Liver (tissue), 9 donors: ENCODE data around the gene CNBP. TPM values are rescaled to one million over a fixed set of nuclear protein-coding genes. Genes with fewer than 3 reads are reported as not detected.

Experiments
- DNase-seq: peaks from one replicate; pipeline ENCODE4 v3.0.0-alpha.2; 2017; ENCODE audit warnings: low spot score
- H3K27ac ChIP-seq, 2 donors: one replicate each; pipeline ENCODE4 v1.7.0; 2013; ENCODE audit warnings: inconsistent platforms in 2 of 2, low read length in 2 of 2, control low read depth in 1 of 2, low read depth in 1 of 2, mild to moderate bottlenecking in 1 of 2
- H3K27me3 ChIP-seq, 4 donors: one replicate each; pipeline versions ENCODE4 v1.6.1 to v1.7.0; 2013; ENCODE audit warnings: low read length in 3 of 4, inconsistent platforms in 1 of 4, mild to moderate bottlenecking in 1 of 4, moderate library complexity in 1 of 4; ENCODE audit not compliant: control insufficient read depth in 4 of 4, insufficient read depth in 4 of 4
- H3K36me3 ChIP-seq, 4 donors: one replicate each; pipeline versions ENCODE4 v1.6.1 to v1.7.0; 2013; ENCODE audit warnings: low read length in 3 of 4, mild to moderate bottlenecking in 3 of 4, low read depth in 1 of 4, moderate library complexity in 1 of 4; ENCODE audit not compliant: control insufficient read depth in 4 of 4, insufficient read depth in 3 of 4
- H3K4me1 ChIP-seq, 4 donors: one replicate each; pipeline versions ENCODE4 v1.6.1 to v1.7.0; 2013; ENCODE audit warnings: low read length in 3 of 4, mild to moderate bottlenecking in 3 of 4, moderate library complexity in 1 of 4; ENCODE audit not compliant: control insufficient read depth in 4 of 4, insufficient read depth in 4 of 4
- H3K4me3 ChIP-seq, 3 donors: one replicate each; pipeline versions ENCODE4 v1.6.1 to v1.7.0; 2013; ENCODE audit warnings: low read length in 3 of 3, control low read depth in 1 of 3, low read depth in 1 of 3, mild to moderate bottlenecking in 1 of 3
- H3K9ac ChIP-seq, 2 donors: one replicate each; pipeline ENCODE4 v1.7.0; 2013; ENCODE audit warnings: low read length in 2 of 2, mild to moderate bottlenecking in 2 of 2, moderate library complexity in 2 of 2, control low read depth in 1 of 2, low read depth in 1 of 2
- H3K9me3 ChIP-seq, 4 donors: one replicate each; pipeline versions ENCODE4 v1.6.1 to v1.7.0; 2013; ENCODE audit warnings: low read length in 3 of 4; ENCODE audit not compliant: control insufficient read depth in 4 of 4
- EGR1 ChIP-seq, 2 donors: IDR thresholded peaks; 2 replicates each; pipeline ENCODE4 v1.6.1; 2016 to 2018; ENCODE audit warnings: antibody characterized with exemption in 2 of 2, low read depth in 2 of 2
- FOXA1 ChIP-seq: IDR thresholded peaks from 2 replicates; pipeline ENCODE4 v1.6.1; 2016; ENCODE audit warnings: antibody characterized with exemption
- FOXA2 ChIP-seq: IDR thresholded peaks from 2 replicates; pipeline ENCODE4 v1.6.1; 2016; ENCODE audit warnings: antibody characterized with exemption
- GABPA ChIP-seq, 2 donors: IDR thresholded peaks in 1 of 2; conservative IDR thresholded peaks in 1 of 2; 2 replicates each; pipeline ENCODE4 v1.6.1; 2016; ENCODE audit warnings: antibody characterized with exemption in 2 of 2, mild to moderate bottlenecking in 1 of 2, moderate library complexity in 1 of 2
- HNF4A ChIP-seq, 2 donors: conservative IDR thresholded peaks; 2 replicates each; pipeline ENCODE4 v1.6.1; 2016; ENCODE audit warnings: antibody characterized with exemption in 2 of 2, mild to moderate bottlenecking in 2 of 2
- HNF4G ChIP-seq: IDR thresholded peaks from 2 replicates; pipeline ENCODE4 v1.6.1; 2016; ENCODE audit warnings: antibody characterized with exemption
- JUND ChIP-seq, 2 donors: IDR thresholded peaks; 2 replicates each; pipeline ENCODE4 v1.6.1; 2016; ENCODE audit warnings: antibody characterized with exemption in 2 of 2
- NR2F2 ChIP-seq: IDR thresholded peaks from 2 replicates; pipeline ENCODE4 v1.6.1; 2016; ENCODE audit warnings: antibody characterized with exemption
- RAD21 ChIP-seq, 2 donors: IDR thresholded peaks; 2 replicates each; pipeline ENCODE4 v1.6.1; 2016; ENCODE audit warnings: antibody characterized with exemption in 2 of 2, mild to moderate bottlenecking in 2 of 2
- RXRA ChIP-seq, 2 donors: IDR thresholded peaks; 2 replicates each; pipeline ENCODE4 v1.6.1; 2017 to 2018; ENCODE audit warnings: antibody characterized with exemption in 2 of 2, mild to moderate bottlenecking in 1 of 2
- SP1 ChIP-seq: IDR thresholded peaks from 2 replicates; pipeline ENCODE4 v1.6.1; 2018; ENCODE audit warnings: antibody characterized with exemption, mild to moderate bottlenecking
- TAF1 ChIP-seq: conservative IDR thresholded peaks from 2 replicates; pipeline ENCODE4 v1.6.1; 2016; ENCODE audit warnings: antibody characterized with exemption, mild to moderate bottlenecking
- YY1 ChIP-seq: IDR thresholded peaks from 2 replicates; pipeline ENCODE4 v1.6.1; 2016; ENCODE audit warnings: antibody characterized with exemption, mild to moderate bottlenecking
- WGBS: extraction: QIAGEN DNeasy Blood & Tissue Kit; methylation state at CpG from one replicate; pipeline ENCODE4 v1.1.7; 2013; 5-methylcytosine and 5-hydroxymethylcytosine counted together
- polyA plus RNA-seq, 2 donors: library from polyadenylated mRNA; stranded (reverse) in 1 of 2; unstranded in 1 of 2; fragments of 200-250 nt in 1 of 2; fragments of >200 nt in 1 of 2; fragmentation: Nextera tagmentation in 1 of 2; extraction: Ambion mirVana in 1 of 2; gene quantifications; one replicate each; pipeline versions ENCODE4 v1.2.1 to v1.2.3, GENCODE V29; 2013 to 2015
- total RNA-seq, 2 donors: library from RNA; depleted of rRNA; stranded (reverse); fragments of >200 nt; gene quantifications; one replicate each; pipeline ENCODE4 v1.2.3, GENCODE V29; 2014
- TF ChIP-seq, protein P1 (sequence below): IDR thresholded peaks from 2 replicates; pipeline ENCODE4 v1.6.1; 2016; ENCODE audit warnings: antibody characterized with exemption, mild to moderate bottlenecking
- TF ChIP-seq, protein P2 (sequence below): IDR thresholded peaks from 2 replicates; pipeline ENCODE4 v1.6.1; 2016; ENCODE audit warnings: antibody characterized with exemption
- TF ChIP-seq, protein P3 (sequence below): fragments of 150-350 bp; IDR thresholded peaks from 2 replicates; pipeline ENCODE4 v1.5.1; 2017; ENCODE audit warnings: improper control_type of control experiment, low read depth, low read length; ENCODE audit not compliant: missing input control
- TF ChIP-seq, protein P4 (sequence below): IDR thresholded peaks from 2 replicates; pipeline ENCODE4 v1.6.1; 2016; ENCODE audit warnings: antibody characterized with exemption
- TF ChIP-seq, protein P5 (sequence below): IDR thresholded peaks from 2 replicates; pipeline ENCODE4 v1.6.1; 2016; ENCODE audit warnings: antibody characterized with exemption
- donor health status: healthy.
- donor health status: healthy.
- donor health status: healthy.
- donor health status: healthy.
- donor health status: healthy.

Gene CNBP
- total and polyA plus RNA-seq, 4 donors = 162 to 291 (median 214) TPM

DNA sequence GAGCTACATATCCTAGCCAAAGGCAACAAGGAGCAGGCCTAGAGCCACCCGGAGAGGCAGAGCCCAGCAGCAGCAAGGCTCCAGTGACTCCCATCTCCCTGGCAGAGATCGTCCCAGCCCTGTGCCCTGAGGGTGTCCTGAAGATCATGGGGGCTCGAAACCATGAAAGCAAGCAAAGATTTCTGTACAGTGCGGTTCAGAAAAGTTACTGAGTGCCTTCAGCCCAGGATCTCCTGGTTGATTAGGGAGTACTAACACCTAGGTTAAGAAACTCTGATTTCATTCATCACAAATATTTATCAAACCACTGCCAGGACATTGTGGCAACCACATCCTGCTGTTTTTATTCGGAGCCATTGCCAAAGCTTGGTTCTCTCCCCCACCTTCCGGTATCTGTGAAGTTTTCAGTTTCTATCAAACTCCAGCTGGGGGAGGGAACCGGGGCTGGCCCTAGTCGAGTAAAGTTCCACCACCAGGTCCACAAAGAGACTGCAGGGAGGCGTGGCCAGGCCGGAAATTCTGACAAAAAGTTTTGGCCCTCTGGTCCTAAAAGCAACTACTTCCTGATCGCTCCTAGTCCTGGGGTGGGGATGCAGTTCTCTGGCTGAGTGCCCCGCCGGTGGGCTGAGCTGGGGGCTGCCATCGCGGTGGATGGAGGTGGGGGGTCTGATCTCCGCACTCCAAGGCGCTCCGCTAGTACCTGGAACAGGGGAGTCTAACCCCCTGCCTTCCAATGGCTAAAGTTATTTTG lies 63.3 kb downstream of the CNBP start (continued):
- TF ChIP-seq, protein P1, sequence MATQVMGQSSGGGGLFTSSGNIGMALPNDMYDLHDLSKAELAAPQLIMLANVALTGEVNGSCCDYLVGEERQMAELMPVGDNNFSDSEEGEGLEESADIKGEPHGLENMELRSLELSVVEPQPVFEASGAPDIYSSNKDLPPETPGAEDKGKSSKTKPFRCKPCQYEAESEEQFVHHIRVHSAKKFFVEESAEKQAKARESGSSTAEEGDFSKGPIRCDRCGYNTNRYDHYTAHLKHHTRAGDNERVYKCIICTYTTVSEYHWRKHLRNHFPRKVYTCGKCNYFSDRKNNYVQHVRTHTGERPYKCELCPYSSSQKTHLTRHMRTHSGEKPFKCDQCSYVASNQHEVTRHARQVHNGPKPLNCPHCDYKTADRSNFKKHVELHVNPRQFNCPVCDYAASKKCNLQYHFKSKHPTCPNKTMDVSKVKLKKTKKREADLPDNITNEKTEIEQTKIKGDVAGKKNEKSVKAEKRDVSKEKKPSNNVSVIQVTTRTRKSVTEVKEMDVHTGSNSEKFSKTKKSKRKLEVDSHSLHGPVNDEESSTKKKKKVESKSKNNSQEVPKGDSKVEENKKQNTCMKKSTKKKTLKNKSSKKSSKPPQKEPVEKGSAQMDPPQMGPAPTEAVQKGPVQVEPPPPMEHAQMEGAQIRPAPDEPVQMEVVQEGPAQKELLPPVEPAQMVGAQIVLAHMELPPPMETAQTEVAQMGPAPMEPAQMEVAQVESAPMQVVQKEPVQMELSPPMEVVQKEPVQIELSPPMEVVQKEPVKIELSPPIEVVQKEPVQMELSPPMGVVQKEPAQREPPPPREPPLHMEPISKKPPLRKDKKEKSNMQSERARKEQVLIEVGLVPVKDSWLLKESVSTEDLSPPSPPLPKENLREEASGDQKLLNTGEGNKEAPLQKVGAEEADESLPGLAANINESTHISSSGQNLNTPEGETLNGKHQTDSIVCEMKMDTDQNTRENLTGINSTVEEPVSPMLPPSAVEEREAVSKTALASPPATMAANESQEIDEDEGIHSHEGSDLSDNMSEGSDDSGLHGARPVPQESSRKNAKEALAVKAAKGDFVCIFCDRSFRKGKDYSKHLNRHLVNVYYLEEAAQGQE = peak; percentile 61

DNA sequence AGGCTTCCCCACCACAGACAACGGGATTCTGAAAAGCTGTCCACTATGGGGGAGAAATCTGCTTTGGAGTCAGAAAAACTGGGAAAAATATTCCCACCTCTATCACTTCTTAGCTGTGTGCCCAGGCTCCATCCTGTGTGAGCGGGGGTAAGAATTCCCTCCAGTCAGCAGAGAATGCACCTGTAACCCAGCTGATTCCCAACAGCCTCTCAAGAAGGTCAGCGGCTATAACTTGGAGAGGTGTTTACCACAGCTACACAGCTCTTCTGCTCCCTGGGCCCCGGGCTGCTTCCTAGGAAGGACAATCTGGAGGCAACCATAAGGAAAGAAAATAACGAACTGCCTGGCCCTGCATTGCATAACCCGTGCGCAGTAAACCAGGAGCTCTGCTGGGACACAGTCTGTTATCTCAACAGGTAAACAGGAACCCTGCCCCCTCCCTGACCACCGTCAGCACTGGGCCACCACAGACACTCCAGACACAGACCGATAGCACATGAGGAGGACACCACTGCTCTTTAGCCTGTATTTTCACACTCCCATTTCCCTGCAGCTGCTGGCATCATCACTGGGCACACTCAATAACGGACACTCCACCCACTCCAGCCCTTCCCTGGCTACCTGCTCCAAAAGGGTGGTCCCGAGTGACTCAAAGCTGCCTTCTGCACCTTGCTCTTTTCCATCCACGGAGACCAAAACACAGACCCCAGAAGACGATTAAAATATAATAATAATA lies 64.2 kb downstream of the CNBP start:
- H3K27me3 ChIP-seq = no peaks in the 10 kb centered on the region
- H3K27ac ChIP-seq = peak overlapping the region; percentile 99 to 100
- peaks cover 0 to 6% (median 0%) of the 10 kb centered on the region in 4 donors for H3K36me3 ChIP-seq
- H3K9me3 ChIP-seq = no peaks in the 10 kb centered on the region
- 8% methylated on average over 13 of the region's 13 CpGs for WGBS
- H3K9ac ChIP-seq = peak overlapping the region; percentile 99
- H3K4me3 ChIP-seq = peak overlapping the region; percentile 70 to 98 (median 96)
- DNase-seq = peak; percentile 68
- H3K4me1 ChIP-seq = peaks cover 20 to 66% (median 57%) of the 10 kb centered on the region in 4 donors
- TF ChIP-seq YY1 (peak; percentile 44), HNF4A (conservative IDR thresholded peaks at IDR 0.05) (peak; percentile 85 to 92), HNF4G (peak; percentile 19), FOXA1 (peak; percentile 65), JUND (IDR thresholded peaks at IDR 0.05) (peak; percentile 71 to 81), RAD21 (IDR thresholded peaks at IDR 0.05) (peak in 1 of 2 donors; percentile 58), SP1 (peak; percentile 90), GABPA (IDR thresholded peaks at IDR 0.05 in 1 of 2, conservative IDR thresholded peaks at IDR 0.05 in 1 of 2) (peak in 1 of 2 donors; percentile 65), RXRA (IDR thresholded peaks at IDR 0.05) (peak; percentile 86 to 96), EGR1 (IDR thresholded peaks at IDR 0.05; ENCODE audit: low read depth in 2 of 2) (peak in 1 of 2 donors; percentile 88), FOXA2 (peak; percentile 83), TAF1 (peak; percentile 91), NR2F2 (no peak)
- TF ChIP-seq, protein P2, sequence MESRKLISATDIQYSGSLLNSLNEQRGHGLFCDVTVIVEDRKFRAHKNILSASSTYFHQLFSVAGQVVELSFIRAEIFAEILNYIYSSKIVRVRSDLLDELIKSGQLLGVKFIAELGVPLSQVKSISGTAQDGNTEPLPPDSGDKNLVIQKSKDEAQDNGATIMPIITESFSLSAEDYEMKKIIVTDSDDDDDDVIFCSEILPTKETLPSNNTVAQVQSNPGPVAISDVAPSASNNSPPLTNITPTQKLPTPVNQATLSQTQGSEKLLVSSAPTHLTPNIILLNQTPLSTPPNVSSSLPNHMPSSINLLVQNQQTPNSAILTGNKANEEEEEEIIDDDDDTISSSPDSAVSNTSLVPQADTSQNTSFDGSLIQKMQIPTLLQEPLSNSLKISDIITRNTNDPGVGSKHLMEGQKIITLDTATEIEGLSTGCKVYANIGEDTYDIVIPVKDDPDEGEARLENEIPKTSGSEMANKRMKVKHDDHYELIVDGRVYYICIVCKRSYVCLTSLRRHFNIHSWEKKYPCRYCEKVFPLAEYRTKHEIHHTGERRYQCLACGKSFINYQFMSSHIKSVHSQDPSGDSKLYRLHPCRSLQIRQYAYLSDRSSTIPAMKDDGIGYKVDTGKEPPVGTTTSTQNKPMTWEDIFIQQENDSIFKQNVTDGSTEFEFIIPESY = peak; percentile 68
- TF ChIP-seq, protein P1 = peak; percentile 71
- TF ChIP-seq, protein P3, sequence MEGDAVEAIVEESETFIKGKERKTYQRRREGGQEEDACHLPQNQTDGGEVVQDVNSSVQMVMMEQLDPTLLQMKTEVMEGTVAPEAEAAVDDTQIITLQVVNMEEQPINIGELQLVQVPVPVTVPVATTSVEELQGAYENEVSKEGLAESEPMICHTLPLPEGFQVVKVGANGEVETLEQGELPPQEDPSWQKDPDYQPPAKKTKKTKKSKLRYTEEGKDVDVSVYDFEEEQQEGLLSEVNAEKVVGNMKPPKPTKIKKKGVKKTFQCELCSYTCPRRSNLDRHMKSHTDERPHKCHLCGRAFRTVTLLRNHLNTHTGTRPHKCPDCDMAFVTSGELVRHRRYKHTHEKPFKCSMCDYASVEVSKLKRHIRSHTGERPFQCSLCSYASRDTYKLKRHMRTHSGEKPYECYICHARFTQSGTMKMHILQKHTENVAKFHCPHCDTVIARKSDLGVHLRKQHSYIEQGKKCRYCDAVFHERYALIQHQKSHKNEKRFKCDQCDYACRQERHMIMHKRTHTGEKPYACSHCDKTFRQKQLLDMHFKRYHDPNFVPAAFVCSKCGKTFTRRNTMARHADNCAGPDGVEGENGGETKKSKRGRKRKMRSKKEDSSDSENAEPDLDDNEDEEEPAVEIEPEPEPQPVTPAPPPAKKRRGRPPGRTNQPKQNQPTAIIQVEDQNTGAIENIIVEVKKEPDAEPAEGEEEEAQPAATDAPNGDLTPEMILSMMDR = no peak
- TF ChIP-seq, protein P4, sequence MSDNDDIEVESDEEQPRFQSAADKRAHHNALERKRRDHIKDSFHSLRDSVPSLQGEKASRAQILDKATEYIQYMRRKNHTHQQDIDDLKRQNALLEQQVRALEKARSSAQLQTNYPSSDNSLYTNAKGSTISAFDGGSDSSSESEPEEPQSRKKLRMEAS = peak; percentile 98
- TF ChIP-seq, protein P5, sequence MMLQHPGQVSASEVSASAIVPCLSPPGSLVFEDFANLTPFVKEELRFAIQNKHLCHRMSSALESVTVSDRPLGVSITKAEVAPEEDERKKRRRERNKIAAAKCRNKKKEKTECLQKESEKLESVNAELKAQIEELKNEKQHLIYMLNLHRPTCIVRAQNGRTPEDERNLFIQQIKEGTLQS = peak; percentile 68
